Naive thymus-derived CD4-positive, alpha-beta T cell (primary cell): ENCODE measurements around the gene HOTAIR. TPM values are rescaled to one million over a fixed set of nuclear protein-coding genes. Genes with fewer than 3 reads are reported as not detected.

Experiments used
- ATAC-seq: fragments of 150-1000 bp; cut with Tn5 transposase; 2 replicates; pipeline ENCODE4 v1.10.0; 2021; ENCODE audit warnings: mild to moderate bottlenecking, moderate library complexity
- CTCF ChIA-PET: fragments of 350-600 bp; sonication (Branson Sonifier 250); formaldehyde crosslinking; loops from one replicate; lab custom pipeline; 2021; ENCODE audit warnings: antibody characterized with exemption; lab: Charles Lee
- POLR2A ChIA-PET: fragments of 350-600 bp; sonication (Branson Sonifier 250); formaldehyde crosslinking; loops from one replicate; lab custom pipeline; 2021; ENCODE audit warnings: antibody characterized with exemption, inconsistent platforms; lab: Charles Lee
- DNase-seq, 9 donors: peaks; one replicate each; pipeline versions ENCODE4 v3.0.0 to v3.0.0-alpha.2; 2020 to 2022; ENCODE audit warnings: mixed read lengths in 1 of 9
- H3K27ac ChIP-seq: one replicate; pipeline ENCODE4 v1.7.0; 2013; ENCODE audit warnings: mild to moderate bottlenecking, low read depth, low read length, moderate library complexity
- H3K27me3 ChIP-seq, 2 donors: one replicate each; pipeline ENCODE4 v1.7.0; 2013; ENCODE audit warnings: low read length in 2 of 2, mild to moderate bottlenecking in 2 of 2, moderate library complexity in 2 of 2; ENCODE audit not compliant: control insufficient read depth in 2 of 2, insufficient read depth in 2 of 2
- H3K36me3 ChIP-seq, 3 experiments: 1 replicate in 2 of 3; 2 replicates in 1 of 3; pipeline ENCODE4 v1.7.0; 2013; ENCODE audit warnings: low read length in 3 of 3, mild to moderate bottlenecking in 3 of 3, moderate library complexity in 1 of 3; ENCODE audit not compliant: insufficient read depth in 3 of 3, control insufficient read depth in 2 of 3
- H3K4me1 ChIP-seq, 2 donors: one replicate each; pipeline ENCODE4 v1.7.0; 2013; ENCODE audit warnings: low read length in 2 of 2, mild to moderate bottlenecking in 2 of 2, moderate library complexity in 1 of 2; ENCODE audit not compliant: control insufficient read depth in 2 of 2, insufficient read depth in 2 of 2
- H3K4me3 ChIP-seq: 2 replicates; pipeline ENCODE4 v1.7.0; 2013; ENCODE audit warnings: mild to moderate bottlenecking, low read length
- H3K9me3 ChIP-seq, 3 experiments: 1 replicate in 2 of 3; 2 replicates in 1 of 3; pipeline ENCODE4 v1.7.0; 2013; ENCODE audit warnings: low read length in 3 of 3; ENCODE audit not compliant: control insufficient read depth in 2 of 3
- H3K27ac Mint-ChIP-seq, 9 donors: one replicate each; pipeline ENCODE4 v1.8.0; 2020 to 2022; ENCODE audit warnings: mixed read lengths in 9 of 9, mild to moderate bottlenecking in 8 of 9, moderate library complexity in 5 of 9, inconsistent platforms in 2 of 9
- H3K27me3 Mint-ChIP-seq, 5 donors: one replicate each; pipeline ENCODE4 v1.8.0; 2021 to 2022; ENCODE audit warnings: mixed read lengths in 5 of 5, mild to moderate bottlenecking in 1 of 5
- H3K36me3 Mint-ChIP-seq, 5 donors: one replicate each; pipeline ENCODE4 v1.8.0; 2020 to 2022; ENCODE audit warnings: mixed read lengths in 5 of 5, mild to moderate bottlenecking in 3 of 5, inconsistent platforms in 1 of 5
- H3K4me1 Mint-ChIP-seq, 7 donors: one replicate each; pipeline ENCODE4 v1.8.0; 2020 to 2022; ENCODE audit warnings: mixed read lengths in 7 of 7, mild to moderate bottlenecking in 3 of 7, inconsistent platforms in 1 of 7
- H3K4me3 Mint-ChIP-seq, 10 donors: one replicate each; pipeline ENCODE4 v1.8.0; 2020 to 2022; ENCODE audit warnings: mild to moderate bottlenecking in 10 of 10, mixed read lengths in 10 of 10, moderate library complexity in 6 of 10, inconsistent platforms in 2 of 10
- H3K9me3 Mint-ChIP-seq, 11 donors: one replicate each; pipeline ENCODE4 v1.8.0; 2020 to 2022; ENCODE audit warnings: mixed read lengths in 11 of 11, mild to moderate bottlenecking in 4 of 11, inconsistent platforms in 1 of 11, moderate library complexity in 1 of 11
- intact Hi-C, 2 donors: fragments of 100-400 bp; cut with micrococcal nuclease; formaldehyde crosslinking; loops; one replicate each; pipeline ENCODE4 v1.15.1; 2023
- polyA plus RNA-seq, 2 donors: library from polyadenylated mRNA; unstranded; fragments of 300-500 nt; fragmentation: Illumina TruSeq; gene quantifications; one replicate each; pipeline ENCODE4 v1.2.3, GENCODE V29; 2021
- total RNA-seq, 6 experiments: library from RNA in 5 of 6; stranded (reverse) in 5 of 6; gene quantifications; 1 replicate in 5 of 6; 2 replicates in 1 of 6; pipeline ENCODE4 v1.2.3 and lab custom pipeline; 2021 to 2026

The HOTAIR gene
- total and polyA plus RNA-seq, 7 experiments from 2014 or later = not detected

- no peaks in the 10 kb centered on the region for H3K9me3 ChIP-seq
- H3K36me3 ChIP-seq = no peaks in the 10 kb centered on the region
- Mint-ChIP-seq H3K4me3 (peak overlapping the region in 9 of 10 donors; percentile 22 to 75 (median 59)), H3K27ac (peak overlapping the region in 1 of 9 donors; percentile 13), H3K9me3 (peaks cover 0 to 10% (median 0%) of the 10 kb centered on the region in 11 donors), H3K36me3 (peaks cover 0 to 3% (median 0%) of the 10 kb centered on the region in 5 donors), H3K4me1 (peaks cover 32 to 53% (median 47%) of the 10 kb centered on the region in 7 donors), H3K27me3 (peaks cover 86 to 95% (median 91%) of the 10 kb centered on the region in 5 donors)
- H3K4me3 ChIP-seq = no peak overlapping the region
- POLR2A ChIA-PET = interaction anchor here (0.8 kb wide), 1 partner anchor 11 kb away, joined by 3 read pairs; the partner anchor contains the start of gene HOXC9
- ATAC-seq = no peak
- DNase-seq = no peak
- H3K4me1 ChIP-seq = peaks cover 20 to 23% of the 10 kb centered on the region in 2 donors
- CTCF ChIA-PET = interaction anchor here (1.5 kb wide), 1 partner anchor 226 kb away, joined by 5 read pairs; no protein-coding TSS in a partner anchor
- intact Hi-C loops = loop anchor here in 1 of 2 donors (2.0 to 5.0 kb wide), 3 partner anchors 36 to 198 kb away; partner anchors contain the start of genes HOXC12 and HOXC6
- peaks cover 71 to 87% of the 10 kb centered on the region in 2 donors for H3K27me3 ChIP-seq
- no peak overlapping the region for H3K27ac ChIP-seq
Observed at GRCh38 chr12:53988541-53989226, 13.9 kb upstream of the HOTAIR start.

GRCh38 chr12:53987787-53988230 lies 13.1 kb upstream of the HOTAIR start:
- DNase-seq (no peak), ATAC-seq (no peak)
- H3K36me3 ChIP-seq = no peaks in the 10 kb centered on the region
- H3K36me3 Mint-ChIP-seq = peaks cover 0 to 3% (median 0%) of the 10 kb centered on the region in 5 donors
- intact Hi-C loops = loop anchor here in 1 of 2 donors (2.0 to 5.0 kb wide), 3 partner anchors 36 to 197 kb away; partner anchors contain the start of genes HOXC12 and HOXC6
- peak overlapping the region in 2 of 10 donors; percentile 16 to 39 for H3K4me3 Mint-ChIP-seq
- CTCF ChIA-PET = interaction anchor here (1.5 kb wide), 1 partner anchor 227 kb away, joined by 5 read pairs; no protein-coding TSS in a partner anchor
- H3K4me1 Mint-ChIP-seq = peaks cover 32 to 55% (median 44%) of the 10 kb centered on the region in 7 donors
- peaks cover 87 to 95% (median 91%) of the 10 kb centered on the region in 5 donors for H3K27me3 Mint-ChIP-seq
- H3K4me1 ChIP-seq = peaks cover 20 to 23% of the 10 kb centered on the region in 2 donors
- no peak overlapping the region for H3K27ac ChIP-seq
- no peak overlapping the region for H3K27ac Mint-ChIP-seq
- H3K27me3 ChIP-seq = peaks cover 67 to 87% of the 10 kb centered on the region in 2 donors
- no peaks in the 10 kb centered on the region for H3K9me3 ChIP-seq
- no peak overlapping the region for H3K4me3 ChIP-seq
- H3K9me3 Mint-ChIP-seq = peaks cover 0 to 18% (median 0%) of the 10 kb centered on the region in 11 donors
- POLR2A ChIA-PET = interaction anchor here (0.6 to 1.5 kb wide), 2 partner anchors 11 to 43 kb away, joined by 3 to 6 read pairs; no protein-coding TSS in a partner anchor

GRCh38 chr12:53986686-53987483 lies 12.1 kb upstream of the HOTAIR start:
- intact Hi-C loops = loop anchor here in 1 of 2 donors (5.0 kb wide), 2 partner anchors 35 to 40 kb away; partner anchors contain the start of genes HOXC12 and HOXC6
- Mint-ChIP-seq H3K4me3 (peak overlapping the region in 8 of 10 donors; percentile 1 to 71 (median 50)), H3K27me3 (peaks cover 88 to 95% (median 90%) of the 10 kb centered on the region in 5 donors), H3K27ac (peak overlapping the region in 3 of 9 donors; percentile 7 to 47 (median 13)), H3K36me3 (peaks cover 0 to 3% (median 0%) of the 10 kb centered on the region in 5 donors), H3K4me1 (peaks cover 32 to 55% (median 44%) of the 10 kb centered on the region in 7 donors), H3K9me3 (peaks cover 0 to 20% (median 0%) of the 10 kb centered on the region in 11 donors)
- ATAC-seq (no peak), DNase-seq (no peak)
- no peaks in the 10 kb centered on the region for H3K9me3 ChIP-seq
- ChIA-PET CTCF (interaction anchor here (1.3 kb wide), 1 partner anchor 221 kb away, joined by 3 read pairs; no protein-coding TSS in a partner anchor), POLR2A (interaction anchor here (1.0 to 1.5 kb wide), 2 partner anchors 9 to 10 kb away, joined by 3 to 6 read pairs; no protein-coding TSS in a partner anchor)
- peaks cover 20 to 23% of the 10 kb centered on the region in 2 donors for H3K4me1 ChIP-seq
- H3K4me3 ChIP-seq = no peak overlapping the region
- H3K27ac ChIP-seq = no peak overlapping the region
- no peaks in the 10 kb centered on the region for H3K36me3 ChIP-seq
- peaks cover 70 to 89% of the 10 kb centered on the region in 2 donors for H3K27me3 ChIP-seq

GRCh38 chr12:53985994-53986685 lies 11.4 kb upstream of the HOTAIR start:
- no peaks in the 10 kb centered on the region for H3K36me3 ChIP-seq
- peaks cover 0 to 3% (median 0%) of the 10 kb centered on the region in 5 donors for H3K36me3 Mint-ChIP-seq
- no peaks in the 10 kb centered on the region for H3K9me3 ChIP-seq
- ChIA-PET POLR2A (interaction anchor here (0.8 to 1.2 kb wide), 3 partner anchors 9 to 25 kb away, joined by 3 to 4 read pairs (median 3); no protein-coding TSS in a partner anchor), CTCF (interaction anchor here (0.9 to 1.3 kb wide), 2 partner anchors 222 to 228 kb away, joined by 3 read pairs; no protein-coding TSS in a partner anchor)
- H3K4me3 ChIP-seq = no peak overlapping the region
- peaks cover 0 to 19% (median 0%) of the 10 kb centered on the region in 11 donors for H3K9me3 Mint-ChIP-seq
- peaks cover 32 to 55% (median 44%) of the 10 kb centered on the region in 7 donors for H3K4me1 Mint-ChIP-seq
- peak overlapping the region in 9 of 10 donors; percentile 12 to 71 (median 56) for H3K4me3 Mint-ChIP-seq
- H3K27ac Mint-ChIP-seq = peak overlapping the region in 1 of 9 donors; percentile 52
- intact Hi-C loops = loop anchor here in 1 of 2 donors (5.0 kb wide), 2 partner anchors 34 to 41 kb away; partner anchors contain the start of genes HOXC12 and HOXC6
- H3K27me3 ChIP-seq = peaks cover 63 to 87% of the 10 kb centered on the region in 2 donors
- ATAC-seq (no peak), DNase-seq (no peak)
- peaks cover 91 to 95% (median 91%) of the 10 kb centered on the region in 5 donors for H3K27me3 Mint-ChIP-seq
- no peak overlapping the region for H3K27ac ChIP-seq
- peaks cover 20 to 23% of the 10 kb centered on the region in 2 donors for H3K4me1 ChIP-seq

- peaks cover 91 to 95% (median 92%) of the 10 kb centered on the region in 5 donors for H3K27me3 Mint-ChIP-seq
- H3K27ac Mint-ChIP-seq = peak overlapping the region in 4 of 9 donors; percentile 43 to 81 (median 62)
- peaks cover 62 to 85% of the 10 kb centered on the region in 2 donors for H3K27me3 ChIP-seq
- peaks cover 20 to 23% of the 10 kb centered on the region in 2 donors for H3K4me1 ChIP-seq
- ATAC-seq (no peak), DNase-seq (no peak)
- CTCF ChIA-PET = interaction anchor here (0.9 kb wide), 1 partner anchor 229 kb away, joined by 3 read pairs; no protein-coding TSS in a partner anchor
- POLR2A ChIA-PET = interaction anchor here (0.8 to 1.2 kb wide), 2 partner anchors 9 to 25 kb away, joined by 3 to 4 read pairs; no protein-coding TSS in a partner anchor
- peaks cover 0 to 3% (median 0%) of the 10 kb centered on the region in 5 donors for H3K36me3 Mint-ChIP-seq
- intact Hi-C loops = loop anchor here in 1 of 2 donors (5.0 kb wide), 2 partner anchors 33 to 42 kb away; partner anchors contain the start of genes HOXC12 and HOXC6
- peaks cover 32 to 55% (median 44%) of the 10 kb centered on the region in 7 donors for H3K4me1 Mint-ChIP-seq
- no peak overlapping the region for H3K4me3 ChIP-seq
- H3K36me3 ChIP-seq = no peaks in the 10 kb centered on the region
- peaks cover 0 to 19% (median 0%) of the 10 kb centered on the region in 11 donors for H3K9me3 Mint-ChIP-seq
- no peak overlapping the region for H3K27ac ChIP-seq
- no peaks in the 10 kb centered on the region for H3K9me3 ChIP-seq
- H3K4me3 Mint-ChIP-seq = peak overlapping the region in 9 of 10 donors; percentile 40 to 77 (median 64)
Observed at GRCh38 chr12:53985692-53985993, 10.9 kb upstream of the HOTAIR start.
